ENCODE measurements around the gene CLIC6. TPM values are rescaled to one million over a fixed set of nuclear protein-coding genes. Genes with fewer than 3 reads are reported as not detected.
A peak's percentile ranks its signal among the peaks of the same experiment; 100 is the strongest.

Gene CLIC6
- total and polyA plus RNA-seq, 2 experiments from 2014 or later, result 1.1 to 1.5 TPM

DNA sequence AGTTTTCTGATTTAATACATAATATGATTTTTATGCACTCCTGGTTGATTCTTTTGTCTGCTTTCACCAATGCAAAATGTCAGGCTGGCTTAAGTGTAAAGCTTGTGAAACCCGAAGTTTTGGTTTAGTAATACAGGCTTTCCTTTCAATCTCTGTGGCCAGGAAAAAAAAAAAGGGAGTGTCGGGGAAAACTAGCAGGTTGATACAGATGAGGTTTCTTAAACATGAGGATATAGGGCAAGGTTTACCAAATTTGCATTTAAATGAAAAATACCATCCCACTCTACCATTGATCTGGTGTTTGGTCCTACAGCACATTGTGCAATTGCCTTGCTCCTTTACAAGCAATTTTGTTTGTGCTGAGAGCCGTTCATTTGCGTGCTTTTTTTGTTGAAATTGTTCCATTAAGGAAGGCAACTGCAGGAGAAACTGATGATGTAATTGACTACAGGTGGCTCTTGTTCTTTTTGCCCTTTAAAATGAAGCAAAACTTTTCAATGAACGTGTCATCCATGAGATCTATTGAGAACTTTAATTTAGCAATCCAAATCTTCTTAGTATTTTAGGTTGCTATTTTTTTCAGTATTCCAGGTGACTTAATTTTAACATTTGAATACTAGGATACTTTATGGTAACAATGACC, 22.7 kb downstream of the CLIC6 start (continued):
- TF ChIP-seq, protein P1, sequence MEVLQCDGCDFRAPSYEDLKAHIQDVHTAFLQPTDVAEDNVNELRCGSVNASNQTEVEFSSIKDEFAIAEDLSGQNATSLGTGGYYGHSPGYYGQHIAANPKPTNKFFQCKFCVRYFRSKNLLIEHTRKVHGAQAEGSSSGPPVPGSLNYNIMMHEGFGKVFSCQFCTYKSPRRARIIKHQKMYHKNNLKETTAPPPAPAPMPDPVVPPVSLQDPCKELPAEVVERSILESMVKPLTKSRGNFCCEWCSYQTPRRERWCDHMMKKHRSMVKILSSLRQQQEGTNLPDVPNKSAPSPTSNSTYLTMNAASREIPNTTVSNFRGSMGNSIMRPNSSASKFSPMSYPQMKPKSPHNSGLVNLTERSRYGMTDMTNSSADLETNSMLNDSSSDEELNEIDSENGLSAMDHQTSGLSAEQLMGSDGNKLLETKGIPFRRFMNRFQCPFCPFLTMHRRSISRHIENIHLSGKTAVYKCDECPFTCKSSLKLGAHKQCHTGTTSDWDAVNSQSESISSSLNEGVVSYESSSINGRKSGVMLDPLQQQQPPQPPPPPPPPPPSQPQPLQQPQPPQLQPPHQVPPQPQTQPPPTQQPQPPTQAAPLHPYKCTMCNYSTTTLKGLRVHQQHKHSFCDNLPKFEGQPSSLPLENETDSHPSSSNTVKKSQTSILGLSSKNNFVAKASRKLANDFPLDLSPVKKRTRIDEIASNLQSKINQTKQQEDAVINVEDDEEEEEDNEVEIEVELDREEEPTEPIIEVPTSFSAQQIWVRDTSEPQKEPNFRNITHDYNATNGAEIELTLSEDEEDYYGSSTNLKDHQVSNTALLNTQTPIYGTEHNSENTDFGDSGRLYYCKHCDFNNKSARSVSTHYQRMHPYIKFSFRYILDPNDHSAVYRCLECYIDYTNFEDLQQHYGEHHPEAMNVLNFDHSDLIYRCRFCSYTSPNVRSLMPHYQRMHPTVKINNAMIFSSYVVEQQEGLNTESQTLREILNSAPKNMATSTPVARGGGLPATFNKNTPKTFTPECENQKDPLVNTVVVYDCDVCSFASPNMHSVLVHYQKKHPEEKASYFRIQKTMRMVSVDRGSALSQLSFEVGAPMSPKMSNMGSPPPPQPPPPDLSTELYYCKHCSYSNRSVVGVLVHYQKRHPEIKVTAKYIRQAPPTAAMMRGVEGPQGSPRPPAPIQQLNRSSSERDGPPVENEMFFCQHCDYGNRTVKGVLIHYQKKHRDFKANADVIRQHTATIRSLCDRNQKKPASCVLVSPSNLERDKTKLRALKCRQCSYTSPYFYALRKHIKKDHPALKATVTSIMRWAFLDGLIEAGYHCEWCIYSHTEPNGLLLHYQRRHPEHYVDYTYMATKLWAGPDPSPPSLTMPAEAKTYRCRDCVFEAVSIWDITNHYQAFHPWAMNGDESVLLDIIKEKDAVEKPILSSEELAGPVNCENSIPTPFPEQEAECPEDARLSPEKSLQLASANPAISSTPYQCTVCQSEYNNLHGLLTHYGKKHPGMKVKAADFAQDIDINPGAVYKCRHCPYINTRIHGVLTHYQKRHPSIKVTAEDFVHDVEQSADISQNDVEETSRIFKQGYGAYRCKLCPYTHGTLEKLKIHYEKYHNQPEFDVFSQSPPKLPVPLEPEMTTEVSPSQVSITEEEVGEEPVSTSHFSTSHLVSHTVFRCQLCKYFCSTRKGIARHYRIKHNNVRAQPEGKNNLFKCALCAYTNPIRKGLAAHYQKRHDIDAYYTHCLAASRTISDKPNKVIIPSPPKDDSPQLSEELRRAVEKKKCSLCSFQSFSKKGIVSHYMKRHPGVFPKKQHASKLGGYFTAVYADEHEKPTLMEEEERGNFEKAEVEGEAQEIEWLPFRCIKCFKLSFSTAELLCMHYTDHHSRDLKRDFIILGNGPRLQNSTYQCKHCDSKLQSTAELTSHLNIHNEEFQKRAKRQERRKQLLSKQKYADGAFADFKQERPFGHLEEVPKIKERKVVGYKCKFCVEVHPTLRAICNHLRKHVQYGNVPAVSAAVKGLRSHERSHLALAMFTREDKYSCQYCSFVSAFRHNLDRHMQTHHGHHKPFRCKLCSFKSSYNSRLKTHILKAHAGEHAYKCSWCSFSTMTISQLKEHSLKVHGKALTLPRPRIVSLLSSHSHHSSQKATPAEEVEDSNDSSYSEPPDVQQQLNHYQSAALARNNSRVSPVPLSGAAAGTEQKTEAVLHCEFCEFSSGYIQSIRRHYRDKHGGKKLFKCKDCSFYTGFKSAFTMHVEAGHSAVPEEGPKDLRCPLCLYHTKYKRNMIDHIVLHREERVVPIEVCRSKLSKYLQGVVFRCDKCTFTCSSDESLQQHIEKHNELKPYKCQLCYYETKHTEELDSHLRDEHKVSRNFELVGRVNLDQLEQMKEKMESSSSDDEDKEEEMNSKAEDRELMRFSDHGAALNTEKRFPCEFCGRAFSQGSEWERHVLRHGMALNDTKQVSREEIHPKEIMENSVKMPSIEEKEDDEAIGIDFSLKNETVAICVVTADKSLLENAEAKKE (CRISPR knock-in tag; IDR thresholded peaks at IDR 0.05), result no peak
- TF ChIP-seq ETS1 (IDR thresholded peaks at IDR 0.05), result no peak
- no peak for TF ChIP-seq JUNB (IDR thresholded peaks at IDR 0.05; ENCODE audit: unreplicated experiment)
- no peak for TF ChIP-seq EZH2 (IDR thresholded peaks at IDR 0.05; ENCODE audit: low read depth, unreplicated experiment)

GRCh38 chr21:34692458-34693020, 23.7 kb downstream of the CLIC6 start:
- Histone ChIP-seq H3F3A (replicated peaks; ENCODE audit: low read depth) (no peaks in the 10 kb centered on the region), H2AFZ (no peak overlapping the region), H3K4me2 (0 out of 2 replicates have a peak overlapping the region, but pooled peaks have one; percentile 0), H4K20me1 (replicated peaks; ENCODE audit: insufficient read depth) (no peaks in the 10 kb centered on the region), H3K4me3 (no peak overlapping the region), H3K27ac (ENCODE audit: low read depth) (no peak overlapping the region), H3K36me3 (ENCODE audit: insufficient read depth) (no peaks in the 10 kb centered on the region), H3K9me2 (ENCODE audit: insufficient read depth) (0 out of 2 replicates have a peak, but pooled peaks cover 4% of the 10 kb centered on the region), H3K27me3 (ENCODE audit: insufficient read depth) (no peaks in the 10 kb centered on the region), H3K4me1 (ENCODE audit: insufficient read depth) (peaks cover 20% of the 10 kb centered on the region), H3K79me2 (replicated peaks; ENCODE audit: insufficient read depth) (no peaks in the 10 kb centered on the region)
- peaks cover 26% of the 10 kb centered on the region for H3K4me1 Mint-ChIP-seq
- no peak for ATAC-seq
- no peak for DNase-seq (ENCODE audit: low spot score)
- no peak overlapping the region for H3K4me3 Mint-ChIP-seq
- peaks cover 7% of the 10 kb centered on the region for H3K27me3 Mint-ChIP-seq (ENCODE audit: insufficient read depth, low read depth, poor library complexity)
- peaks cover 7% of the 10 kb centered on the region; the same call in 2 of the 3 replicates for H3K36me3 Mint-ChIP-seq (ENCODE audit: low read depth)
- H3K27ac Mint-ChIP-seq, result no peak overlapping the region
- H3K9me3 Mint-ChIP-seq, result peaks cover 16% of the 10 kb centered on the region
- TF ChIP-seq ZNF114 (CRISPR knock-in tag; IDR thresholded peaks at IDR 0.05) (no peak), NANOG (IDR thresholded peaks at IDR 0.05; ENCODE audit: borderline replicate concordance) (no peak), ETS1 (IDR thresholded peaks at IDR 0.05) (no peak), POLR2AphosphoS5 (IDR thresholded peaks at IDR 0.05; ENCODE audit: low read depth) (no peak), EZH2 (IDR thresholded peaks at IDR 0.05; ENCODE audit: low read depth, unreplicated experiment) (no peak), CREB1 (CRISPR knock-in tag; IDR thresholded peaks at IDR 0.05; ENCODE audit: low read depth) (no peak)
- TF ChIP-seq, protein P2, sequence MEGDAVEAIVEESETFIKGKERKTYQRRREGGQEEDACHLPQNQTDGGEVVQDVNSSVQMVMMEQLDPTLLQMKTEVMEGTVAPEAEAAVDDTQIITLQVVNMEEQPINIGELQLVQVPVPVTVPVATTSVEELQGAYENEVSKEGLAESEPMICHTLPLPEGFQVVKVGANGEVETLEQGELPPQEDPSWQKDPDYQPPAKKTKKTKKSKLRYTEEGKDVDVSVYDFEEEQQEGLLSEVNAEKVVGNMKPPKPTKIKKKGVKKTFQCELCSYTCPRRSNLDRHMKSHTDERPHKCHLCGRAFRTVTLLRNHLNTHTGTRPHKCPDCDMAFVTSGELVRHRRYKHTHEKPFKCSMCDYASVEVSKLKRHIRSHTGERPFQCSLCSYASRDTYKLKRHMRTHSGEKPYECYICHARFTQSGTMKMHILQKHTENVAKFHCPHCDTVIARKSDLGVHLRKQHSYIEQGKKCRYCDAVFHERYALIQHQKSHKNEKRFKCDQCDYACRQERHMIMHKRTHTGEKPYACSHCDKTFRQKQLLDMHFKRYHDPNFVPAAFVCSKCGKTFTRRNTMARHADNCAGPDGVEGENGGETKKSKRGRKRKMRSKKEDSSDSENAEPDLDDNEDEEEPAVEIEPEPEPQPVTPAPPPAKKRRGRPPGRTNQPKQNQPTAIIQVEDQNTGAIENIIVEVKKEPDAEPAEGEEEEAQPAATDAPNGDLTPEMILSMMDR (conservative IDR thresholded peaks at IDR 0.05; ENCODE audit: low read depth in 2 of 2), result no peak

All from GM23338 (cell line).